GM19467 (cell line): Measurements from ENCODE around the gene KLHL13.
"Not testable (repeated sequence)": the region's sequence is repeated elsewhere in the genome, so short reads cannot be mapped to it uniquely, and the experiment has no call there.

Experiments
- ATAC-seq: cut with Tn5 transposase; IDR thresholded peaks from one replicate; pipeline ENCODE4 v1.9.1; 2021; ENCODE audit warnings: mild to moderate bottlenecking, moderate library complexity; ENCODE audit not compliant: unreplicated experiment

Gene KLHL13

GRCh38 chrX:118116713-118117550, at the start of gene KLHL13:
Gene KLHL13 (minus strand): TSS chrX:118116810. CDS start chrX:118028473, 88,337 bp downstream.
- ATAC-seq = no peak

- no peak for ATAC-seq
Observed at GRCh38 chrX:118164138-118164537, 47.5 kb upstream of the KLHL13 start.

- ATAC-seq = no peak
Observed at GRCh38 chrX:118156953-118157608, 40.5 kb upstream of the KLHL13 start.

- no peak for ATAC-seq
Observed at GRCh38 chrX:118156254-118156952, 39.8 kb upstream of the KLHL13 start.

- no peak for ATAC-seq
Observed at GRCh38 chrX:118153270-118153669, 36.7 kb upstream of the KLHL13 start.

- no peak for ATAC-seq
Observed at GRCh38 chrX:118152721-118153120, 36.1 kb upstream of the KLHL13 start.

- no peak for ATAC-seq
Observed at GRCh38 chrX:118148737-118149136, 32.1 kb upstream of the KLHL13 start.

GRCh38 chrX:118147771-118148170, 31.2 kb upstream of the KLHL13 start:
- ATAC-seq = not testable (repeated sequence)

- no peak for ATAC-seq
Observed at GRCh38 chrX:118143578-118143977, 27.0 kb upstream of the KLHL13 start.

GRCh38 chrX:118131336-118131735, 14.7 kb upstream of the KLHL13 start:
- no peak for ATAC-seq

GRCh38 chrX:118129681-118130080, 13.1 kb upstream of the KLHL13 start:
- no peak for ATAC-seq

- ATAC-seq = no peak
Observed at GRCh38 chrX:118128724-118129123, 12.1 kb upstream of the KLHL13 start.

- ATAC-seq = no peak
Observed at GRCh38 chrX:118126286-118126685, 9.7 kb upstream of the KLHL13 start.

- ATAC-seq = not testable (repeated sequence)
Observed at GRCh38 chrX:118124243-118124642, 7.6 kb upstream of the KLHL13 start.

- no peak for ATAC-seq
Observed at GRCh38 chrX:118117741-118118140, 1.1 kb upstream of the KLHL13 start.

GRCh38 chrX:118115953-118116712, 477 bp downstream of the KLHL13 start:
- ATAC-seq = no peak

- no peak for ATAC-seq
Observed at GRCh38 chrX:118114971-118115370, 1.6 kb downstream of the KLHL13 start.

- no peak for ATAC-seq
Observed at GRCh38 chrX:118109065-118109464, 7.5 kb downstream of the KLHL13 start.

GRCh38 chrX:118108304-118108703, 8.3 kb downstream of the KLHL13 start:
- ATAC-seq = no peak

- no peak for ATAC-seq
Observed at GRCh38 chrX:118100091-118100490, 16.5 kb downstream of the KLHL13 start.

GRCh38 chrX:118088084-118088483, 28.5 kb downstream of the KLHL13 start:
- ATAC-seq = no peak
